Nephron (organoid): ENCODE measurements around the gene VPS39.

Experiments
- H3K27ac Mint-ChIP-seq, 3 experiments: 2 replicates each; pipeline ENCODE4 v1.8.0; 2020; ENCODE audit warnings: mixed read lengths in 3 of 3, mild to moderate bottlenecking in 2 of 3, moderate library complexity in 1 of 3
- H3K27me3 Mint-ChIP-seq: 2 replicates; pipeline ENCODE4 v1.8.0; 2021; ENCODE audit warnings: low read depth, mild to moderate bottlenecking, moderate library complexity, mixed read lengths
- H3K36me3 Mint-ChIP-seq: 2 replicates; pipeline ENCODE4 v1.8.0; 2020; ENCODE audit warnings: low read depth, mixed read lengths
- H3K4me1 Mint-ChIP-seq: 2 replicates; pipeline ENCODE4 v1.8.0; 2020; ENCODE audit warnings: mixed read lengths
- H3K4me3 Mint-ChIP-seq, 3 experiments: 2 replicates each; pipeline ENCODE4 v1.8.0; 2020; ENCODE audit warnings: mild to moderate bottlenecking in 3 of 3, mixed read lengths in 3 of 3, moderate library complexity in 2 of 3
- H3K9me3 Mint-ChIP-seq: 2 replicates; pipeline ENCODE4 v1.8.0; 2020; ENCODE audit warnings: mixed read lengths
- TF ChIP-seq, protein P1 (sequence below), 3 experiments: fragments of 200-600 bp; sonication (generic); IDR thresholded peaks; one replicate each; pipeline ENCODE4 v1.5.0; 2021; ENCODE audit warnings: antibody characterized with exemption in 3 of 3; ENCODE audit not compliant: unreplicated experiment in 3 of 3

Gene VPS39

DNA sequence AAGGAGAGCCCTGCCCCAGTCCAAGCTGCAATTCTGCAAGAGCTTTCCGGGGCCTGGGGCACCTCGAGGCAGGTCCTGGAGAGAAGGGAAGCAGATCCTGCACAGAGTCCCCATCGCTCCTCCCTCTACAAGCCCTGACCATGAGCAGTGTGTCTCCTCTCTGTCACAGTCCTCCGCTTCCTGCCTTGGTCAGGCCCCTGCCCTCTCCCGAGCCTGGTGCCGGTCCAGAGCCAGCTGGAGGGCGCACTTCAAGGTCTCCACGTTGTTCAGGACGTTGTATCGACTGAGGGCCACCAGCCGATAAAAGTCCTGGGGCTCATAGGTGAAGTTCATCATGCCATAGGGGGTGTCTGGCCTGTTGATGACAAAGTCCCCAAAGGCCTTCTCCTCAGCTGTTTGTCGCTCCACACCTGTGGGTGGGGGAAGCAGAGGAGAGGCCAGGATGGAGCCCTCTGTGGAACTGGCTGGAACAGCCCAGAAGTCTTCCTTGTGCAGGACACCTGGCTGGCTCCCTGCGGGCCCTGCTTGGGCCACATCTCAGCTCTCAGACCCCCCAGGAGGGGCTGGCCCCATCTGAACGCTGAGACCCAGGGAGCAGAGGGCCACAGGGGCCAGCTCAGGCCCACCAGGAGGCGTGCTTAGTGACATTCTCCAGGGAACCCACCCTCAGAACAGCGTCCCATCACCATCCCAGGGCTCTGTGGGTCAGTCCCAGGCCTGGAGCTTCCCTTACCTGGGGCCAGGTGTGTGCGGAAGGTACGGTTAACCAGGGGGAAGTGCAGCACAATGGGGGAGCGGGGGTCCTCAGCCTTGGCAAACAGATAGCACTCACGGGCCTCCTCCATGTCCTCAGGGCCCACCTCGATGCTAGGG, 66.1 kb downstream of the VPS39 start:
- TF ChIP-seq, protein P1, sequence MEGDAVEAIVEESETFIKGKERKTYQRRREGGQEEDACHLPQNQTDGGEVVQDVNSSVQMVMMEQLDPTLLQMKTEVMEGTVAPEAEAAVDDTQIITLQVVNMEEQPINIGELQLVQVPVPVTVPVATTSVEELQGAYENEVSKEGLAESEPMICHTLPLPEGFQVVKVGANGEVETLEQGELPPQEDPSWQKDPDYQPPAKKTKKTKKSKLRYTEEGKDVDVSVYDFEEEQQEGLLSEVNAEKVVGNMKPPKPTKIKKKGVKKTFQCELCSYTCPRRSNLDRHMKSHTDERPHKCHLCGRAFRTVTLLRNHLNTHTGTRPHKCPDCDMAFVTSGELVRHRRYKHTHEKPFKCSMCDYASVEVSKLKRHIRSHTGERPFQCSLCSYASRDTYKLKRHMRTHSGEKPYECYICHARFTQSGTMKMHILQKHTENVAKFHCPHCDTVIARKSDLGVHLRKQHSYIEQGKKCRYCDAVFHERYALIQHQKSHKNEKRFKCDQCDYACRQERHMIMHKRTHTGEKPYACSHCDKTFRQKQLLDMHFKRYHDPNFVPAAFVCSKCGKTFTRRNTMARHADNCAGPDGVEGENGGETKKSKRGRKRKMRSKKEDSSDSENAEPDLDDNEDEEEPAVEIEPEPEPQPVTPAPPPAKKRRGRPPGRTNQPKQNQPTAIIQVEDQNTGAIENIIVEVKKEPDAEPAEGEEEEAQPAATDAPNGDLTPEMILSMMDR (IDR thresholded peaks at IDR 0.05; ENCODE audit: unreplicated experiment in 3 of 3) = no peak
- H3K4me1 Mint-ChIP-seq = no peaks in the 10 kb centered on the region
- H3K27me3 Mint-ChIP-seq = peaks cover 17% of the 10 kb centered on the region
- peaks cover 3% of the 10 kb centered on the region for H3K9me3 Mint-ChIP-seq
- no peak overlapping the region for H3K27ac Mint-ChIP-seq
- no peak overlapping the region for H3K4me3 Mint-ChIP-seq
- H3K36me3 Mint-ChIP-seq = no peaks in the 10 kb centered on the region

DNA sequence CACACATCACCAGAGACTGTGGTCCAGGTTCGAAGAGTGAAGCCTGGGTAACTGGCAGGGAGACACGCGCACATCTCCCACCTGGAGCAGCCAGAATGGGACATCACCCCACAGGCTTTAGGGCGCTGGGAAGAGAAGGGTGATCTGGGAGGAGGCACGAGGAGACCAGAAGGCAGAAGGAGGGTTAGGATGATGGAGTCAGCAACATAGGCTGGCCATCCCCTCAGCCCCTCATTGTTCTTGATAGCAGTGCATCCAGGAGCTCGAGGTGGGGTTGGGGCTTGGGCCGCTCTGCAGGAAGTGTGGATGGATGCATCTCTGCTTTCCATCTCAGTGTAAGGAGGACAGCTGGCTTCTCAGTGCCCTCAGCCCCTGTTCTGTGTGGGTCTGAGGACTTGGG, 66.9 kb downstream of the VPS39 start:
- H3K9me3 Mint-ChIP-seq = peaks cover 3% of the 10 kb centered on the region
- H3K27ac Mint-ChIP-seq = no peak overlapping the region
- no peaks in the 10 kb centered on the region for H3K4me1 Mint-ChIP-seq
- H3K27me3 Mint-ChIP-seq = peaks cover 21% of the 10 kb centered on the region
- H3K4me3 Mint-ChIP-seq = no peak overlapping the region
- TF ChIP-seq, protein P1 (IDR thresholded peaks at IDR 0.05; ENCODE audit: unreplicated experiment in 3 of 3) = no peak
- H3K36me3 Mint-ChIP-seq = no peaks in the 10 kb centered on the region

DNA sequence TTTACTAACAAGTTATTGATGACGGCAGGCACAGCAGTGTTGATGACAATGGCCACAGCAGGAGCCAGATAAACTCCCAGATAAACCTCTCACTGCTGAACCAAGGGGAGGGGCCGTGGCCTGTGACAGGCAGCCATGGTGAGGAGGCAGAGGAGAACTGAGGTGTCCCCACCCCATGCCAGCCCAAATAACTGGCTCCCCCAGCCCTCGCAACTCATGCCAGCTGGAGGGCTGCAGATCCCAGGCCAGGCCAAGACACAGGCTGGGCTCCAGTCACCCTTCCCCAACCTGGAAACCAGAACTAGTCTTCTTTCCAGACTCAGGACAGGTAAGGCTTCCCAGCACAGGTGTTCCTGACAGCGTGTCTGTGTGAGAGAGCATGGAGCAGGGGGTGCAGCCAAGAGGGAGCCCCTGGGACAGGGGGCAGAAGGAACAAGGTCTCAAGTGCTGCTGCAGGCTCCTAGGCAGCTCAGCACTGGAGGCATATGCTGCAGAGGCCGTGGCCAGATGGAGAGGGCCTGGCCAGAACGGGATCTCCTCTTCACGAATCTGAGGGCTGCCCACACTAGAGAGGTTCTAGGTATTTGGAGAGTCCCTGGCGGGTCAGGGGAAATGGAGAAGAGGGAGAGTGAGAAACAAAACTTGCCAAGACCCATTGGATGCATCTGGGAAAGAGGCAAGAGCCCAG, 67.6 kb downstream of the VPS39 start:
- no peak overlapping the region for H3K4me3 Mint-ChIP-seq
- no peaks in the 10 kb centered on the region for H3K4me1 Mint-ChIP-seq
- TF ChIP-seq, protein P1 (IDR thresholded peaks at IDR 0.05; ENCODE audit: unreplicated experiment in 3 of 3) = no peak
- H3K27ac Mint-ChIP-seq = no peak overlapping the region
- H3K9me3 Mint-ChIP-seq = peaks cover 3% of the 10 kb centered on the region
- H3K27me3 Mint-ChIP-seq = peaks cover 24% of the 10 kb centered on the region
- no peaks in the 10 kb centered on the region for H3K36me3 Mint-ChIP-seq

- no peaks in the 10 kb centered on the region for H3K36me3 Mint-ChIP-seq
- TF ChIP-seq, protein P1 (IDR thresholded peaks at IDR 0.05; ENCODE audit: unreplicated experiment in 3 of 3) = no peak
Observed at GRCh38 chr15:42139596-42139995, 68.5 kb downstream of the VPS39 start.

DNA sequence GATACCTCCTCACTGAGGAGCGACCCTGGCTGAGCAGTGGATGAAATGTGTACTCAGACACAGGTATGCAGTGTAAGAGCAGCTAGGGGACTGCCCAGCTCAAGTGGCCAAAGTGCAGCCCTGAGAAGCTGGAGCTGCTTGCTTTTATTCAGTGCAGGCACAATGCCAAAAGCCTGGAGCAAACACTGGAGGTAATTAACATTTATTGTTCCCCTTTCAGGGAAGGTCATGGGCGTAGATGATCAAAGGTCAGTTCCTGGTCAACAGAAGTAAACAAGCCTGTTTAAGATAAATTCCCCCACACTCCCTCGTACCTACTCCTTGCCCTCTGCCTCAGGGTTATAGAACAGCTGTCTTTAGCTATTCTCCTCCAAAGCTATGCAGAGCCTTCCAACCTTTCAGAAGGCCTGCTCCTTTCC, 69.1 kb downstream of the VPS39 start:
- no peak overlapping the region for H3K4me3 Mint-ChIP-seq
- peaks cover 24% of the 10 kb centered on the region for H3K27me3 Mint-ChIP-seq
- H3K9me3 Mint-ChIP-seq = peaks cover 3% of the 10 kb centered on the region
- TF ChIP-seq, protein P1 (IDR thresholded peaks at IDR 0.05; ENCODE audit: unreplicated experiment in 3 of 3) = no peak
- no peak overlapping the region for H3K27ac Mint-ChIP-seq
- H3K4me1 Mint-ChIP-seq = no peaks in the 10 kb centered on the region
- H3K36me3 Mint-ChIP-seq = no peaks in the 10 kb centered on the region

More at GRCh38 chr15:42139596-42139995, 68.5 kb downstream of the VPS39 start:
- Mint-ChIP-seq H3K27ac (no peak overlapping the region), H3K4me1 (no peaks in the 10 kb centered on the region), H3K4me3 (no peak overlapping the region), H3K27me3 (peaks cover 24% of the 10 kb centered on the region), H3K9me3 (peaks cover 3% of the 10 kb centered on the region)
